GM23338 (cell line): ENCODE data around the gene FBLN2. TPM values are rescaled to one million over a fixed set of nuclear protein-coding genes. Genes with fewer than 3 reads are reported as not detected.

Source experiments
- ATAC-seq: fragments of 200-7000 bp; cut with Tn5 transposase; 3 replicates; pipeline ENCODE4 v1.9.1; 2020
- DNase-seq: peaks from one replicate; pipeline ENCODE4 v3.0.0-alpha.2; 2015; ENCODE audit warnings: low spot score
- H2AFZ ChIP-seq: fragments of 200-600 bp; sonication (generic); 2 replicates; pipeline ENCODE4 v1.8.0; 2016; ENCODE audit warnings: antibody characterized with exemption, mild to moderate bottlenecking, moderate library complexity
- H3F3A ChIP-seq: fragments of 200-600 bp; sonication (generic); replicated peaks from 2 replicates; pipeline ENCODE4 v1.8.0; 2017; ENCODE audit warnings: antibody characterized with exemption, mixed run types, low read depth
- H3K27ac ChIP-seq: fragments of 200-600 bp; sonication (generic); 2 replicates; pipeline ENCODE4 v1.6.1; 2016; ENCODE audit warnings: low read depth
- H3K27me3 ChIP-seq: fragments of 200-600 bp; sonication (generic); 2 replicates; pipeline ENCODE4 v1.8.0; 2016; ENCODE audit warnings: mild to moderate bottlenecking, mixed run types, moderate library complexity; ENCODE audit not compliant: insufficient read depth
- H3K36me3 ChIP-seq: fragments of 200-600 bp; sonication (generic); 2 replicates; pipeline ENCODE4 v1.8.0; 2016; ENCODE audit warnings: mild to moderate bottlenecking; ENCODE audit not compliant: insufficient read depth
- H3K4me1 ChIP-seq: fragments of 200-600 bp; sonication (generic); 2 replicates; pipeline ENCODE4 v1.8.0; 2016; ENCODE audit warnings: mild to moderate bottlenecking, moderate library complexity; ENCODE audit not compliant: insufficient read depth
- H3K4me2 ChIP-seq: fragments of 200-600 bp; sonication (generic); 2 replicates; pipeline ENCODE4 v1.7.1; 2017; ENCODE audit warnings: mixed run types
- H3K4me3 ChIP-seq: fragments of 200-600 bp; sonication (generic); 2 replicates; pipeline ENCODE4 v1.6.1; 2016; ENCODE audit warnings: mixed run types
- H3K79me2 ChIP-seq: fragments of 200-600 bp; sonication (generic); replicated peaks from 2 replicates; pipeline ENCODE4 v1.8.0; 2017; ENCODE audit warnings: mild to moderate bottlenecking; ENCODE audit not compliant: insufficient read depth
- H3K9me2 ChIP-seq: fragments of 200-600 bp; sonication (generic); 2 replicates; pipeline ENCODE4 v1.8.0; 2017; ENCODE audit not compliant: insufficient read depth
- H4K20me1 ChIP-seq: fragments of 200-600 bp; sonication (generic); replicated peaks from 2 replicates; pipeline ENCODE4 v1.8.0; 2017; ENCODE audit warnings: mild to moderate bottlenecking; ENCODE audit not compliant: insufficient read depth
- H3K27ac Mint-ChIP-seq: 2 replicates; pipeline ENCODE4 v1.8.0; 2020; ENCODE audit warnings: inconsistent platforms, mild to moderate bottlenecking, moderate library complexity, mixed read lengths
- H3K27me3 Mint-ChIP-seq: 3 replicates; pipeline ENCODE4 v1.8.0; 2022; ENCODE audit warnings: low read depth, mild to moderate bottlenecking, moderate library complexity, mixed read lengths, inconsistent platforms; ENCODE audit not compliant: insufficient read depth, poor library complexity
- H3K36me3 Mint-ChIP-seq: 3 replicates; pipeline ENCODE4 v1.8.0; 2021; ENCODE audit warnings: low read depth, mild to moderate bottlenecking, inconsistent platforms, moderate library complexity, mixed read lengths
- H3K4me1 Mint-ChIP-seq: 3 replicates; pipeline ENCODE4 v1.8.0; 2020; ENCODE audit warnings: mild to moderate bottlenecking, inconsistent platforms, mixed read lengths
- H3K4me3 Mint-ChIP-seq: 3 replicates; pipeline ENCODE4 v1.8.0; 2021; ENCODE audit warnings: moderate library complexity, mild to moderate bottlenecking, inconsistent platforms, mixed read lengths
- H3K9me3 Mint-ChIP-seq: 3 replicates; pipeline ENCODE4 v1.8.0; 2020; ENCODE audit warnings: moderate library complexity, mild to moderate bottlenecking, inconsistent platforms, mixed read lengths
- EZH2 ChIP-seq: fragments of 200-600 bp; sonication (generic); IDR thresholded peaks from one replicate; pipeline ENCODE4 v1.8.0; 2017; ENCODE audit warnings: antibody characterized with exemption, mild to moderate bottlenecking, low read depth; ENCODE audit not compliant: unreplicated experiment
- JUNB ChIP-seq: IDR thresholded peaks from one replicate; pipeline ENCODE4 v1.6.1; 2016; ENCODE audit warnings: antibody characterized with exemption; ENCODE audit not compliant: unreplicated experiment
- NANOG ChIP-seq: IDR thresholded peaks from 2 replicates; pipeline ENCODE4 v1.6.1; 2016; ENCODE audit warnings: antibody characterized with exemption, borderline replicate concordance
- POLR2AphosphoS5 ChIP-seq: IDR thresholded peaks from 2 replicates; pipeline ENCODE4 v1.6.1; 2016; ENCODE audit warnings: antibody characterized with exemption, low read depth
- STAT1 ChIP-seq: IDR thresholded peaks from one replicate; pipeline ENCODE4 v1.6.1; 2016; ENCODE audit warnings: antibody characterized with exemption; ENCODE audit not compliant: unreplicated experiment
- ZNF114 ChIP-seq: fragments of 250-450 bp; sonication (Bioruptor Pico); IDR thresholded peaks from 2 replicates; pipeline ENCODE4 v1.5.0; 2020; ENCODE audit warnings: mild to moderate bottlenecking, moderate library complexity
- polyA plus RNA-seq: library from polyadenylated mRNA; unstranded; fragments of >200 nt; fragmentation: Nextera tagmentation; extraction: Ambion mirVana; gene quantifications from 2 replicates; pipeline ENCODE4 v1.2.1, GENCODE V29; 2016
- total RNA-seq: library from RNA; depleted of rRNA; stranded (reverse); fragments of >200 nt; shearing (Covaris generic); gene quantifications from 2 replicates; pipeline ENCODE4 v1.2.3, GENCODE V29; 2014
- TF ChIP-seq, protein P1 (sequence below): fragments of 250-450 bp; sonication (Bioruptor Pico); IDR thresholded peaks from 2 replicates; pipeline ENCODE4 v1.5.0; 2020; ENCODE audit warnings: mild to moderate bottlenecking, moderate library complexity
- TF ChIP-seq, protein P2 (sequence below), 2 experiments: fragments of 200-600 bp in 1 of 2; sonication (generic) in 1 of 2; conservative IDR thresholded peaks; 2 replicates each; pipeline versions ENCODE4 v1.5.1 to v1.6.1; 2016 to 2017; ENCODE audit warnings: antibody characterized with exemption in 2 of 2, low read depth in 2 of 2, mild to moderate bottlenecking in 2 of 2, moderate library complexity in 1 of 2

FBLN2 gene
- total and polyA plus RNA-seq, 2 experiments from 2014 or later: 18.8 to 26.8 TPM

DNA sequence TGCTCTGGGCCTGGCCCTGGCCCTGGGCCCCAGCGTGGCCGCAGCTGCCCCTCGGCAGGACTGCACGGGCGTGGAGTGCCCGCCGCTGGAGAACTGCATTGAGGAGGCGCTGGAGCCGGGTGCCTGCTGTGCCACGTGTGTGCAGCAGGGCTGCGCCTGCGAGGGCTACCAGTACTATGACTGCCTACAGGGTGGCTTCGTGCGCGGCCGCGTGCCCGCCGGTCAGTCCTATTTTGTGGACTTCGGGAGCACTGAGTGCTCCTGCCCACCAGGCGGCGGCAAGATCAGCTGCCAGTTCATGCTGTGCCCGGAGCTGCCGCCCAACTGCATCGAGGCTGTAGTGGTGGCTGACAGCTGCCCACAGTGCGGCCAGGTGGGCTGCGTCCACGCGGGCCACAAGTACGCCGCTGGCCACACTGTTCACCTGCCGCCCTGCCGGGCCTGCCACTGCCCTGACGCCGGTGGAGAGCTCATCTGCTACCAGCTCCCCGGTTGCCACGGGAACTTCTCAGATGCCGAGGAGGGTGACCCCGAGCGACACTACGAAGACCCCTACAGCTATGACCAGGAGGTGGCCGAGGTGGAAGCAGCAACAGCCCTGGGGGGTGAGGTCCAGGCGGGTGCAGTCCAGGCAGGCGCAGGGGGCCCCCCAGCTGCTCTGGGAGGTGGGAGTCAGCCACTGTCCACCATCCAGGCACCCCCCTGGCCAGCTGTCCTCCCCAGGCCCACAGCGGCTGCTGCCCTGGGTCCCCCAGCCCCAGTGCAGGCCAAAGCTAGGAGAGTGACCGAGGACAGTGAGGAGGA lies 21.7 kb downstream of the FBLN2 start:
- Histone ChIP-seq H3K4me1 (no peaks in the 10 kb centered on the region), H3K79me2 (no peaks in the 10 kb centered on the region), H3F3A (no peaks in the 10 kb centered on the region), H2AFZ (no peak overlapping the region), H3K4me2 (no peak overlapping the region), H3K36me3 (no peaks in the 10 kb centered on the region), H3K27ac (no peak overlapping the region), H3K9me2 (no peaks in the 10 kb centered on the region), H3K4me3 (no peak overlapping the region), H4K20me1 (no peaks in the 10 kb centered on the region), H3K27me3 (no peaks in the 10 kb centered on the region)
- Mint-ChIP-seq H3K9me3 (no peaks in the 10 kb centered on the region), H3K4me1 (peaks cover 16% of the 10 kb centered on the region), H3K4me3 (no peak overlapping the region), H3K27ac (no peak overlapping the region), H3K27me3 (peaks cover 10% of the 10 kb centered on the region), H3K36me3 (no peaks in the 10 kb centered on the region)
- ATAC-seq (peak; percentile 12; the same call in 2 of the 3 replicates), DNase-seq (no peak)
- TF ChIP-seq STAT1 (no peak), POLR2AphosphoS5 (no peak), ZNF114 (no peak), JUNB (no peak), NANOG (no peak), EZH2 (no peak)
- TF ChIP-seq, protein P1, sequence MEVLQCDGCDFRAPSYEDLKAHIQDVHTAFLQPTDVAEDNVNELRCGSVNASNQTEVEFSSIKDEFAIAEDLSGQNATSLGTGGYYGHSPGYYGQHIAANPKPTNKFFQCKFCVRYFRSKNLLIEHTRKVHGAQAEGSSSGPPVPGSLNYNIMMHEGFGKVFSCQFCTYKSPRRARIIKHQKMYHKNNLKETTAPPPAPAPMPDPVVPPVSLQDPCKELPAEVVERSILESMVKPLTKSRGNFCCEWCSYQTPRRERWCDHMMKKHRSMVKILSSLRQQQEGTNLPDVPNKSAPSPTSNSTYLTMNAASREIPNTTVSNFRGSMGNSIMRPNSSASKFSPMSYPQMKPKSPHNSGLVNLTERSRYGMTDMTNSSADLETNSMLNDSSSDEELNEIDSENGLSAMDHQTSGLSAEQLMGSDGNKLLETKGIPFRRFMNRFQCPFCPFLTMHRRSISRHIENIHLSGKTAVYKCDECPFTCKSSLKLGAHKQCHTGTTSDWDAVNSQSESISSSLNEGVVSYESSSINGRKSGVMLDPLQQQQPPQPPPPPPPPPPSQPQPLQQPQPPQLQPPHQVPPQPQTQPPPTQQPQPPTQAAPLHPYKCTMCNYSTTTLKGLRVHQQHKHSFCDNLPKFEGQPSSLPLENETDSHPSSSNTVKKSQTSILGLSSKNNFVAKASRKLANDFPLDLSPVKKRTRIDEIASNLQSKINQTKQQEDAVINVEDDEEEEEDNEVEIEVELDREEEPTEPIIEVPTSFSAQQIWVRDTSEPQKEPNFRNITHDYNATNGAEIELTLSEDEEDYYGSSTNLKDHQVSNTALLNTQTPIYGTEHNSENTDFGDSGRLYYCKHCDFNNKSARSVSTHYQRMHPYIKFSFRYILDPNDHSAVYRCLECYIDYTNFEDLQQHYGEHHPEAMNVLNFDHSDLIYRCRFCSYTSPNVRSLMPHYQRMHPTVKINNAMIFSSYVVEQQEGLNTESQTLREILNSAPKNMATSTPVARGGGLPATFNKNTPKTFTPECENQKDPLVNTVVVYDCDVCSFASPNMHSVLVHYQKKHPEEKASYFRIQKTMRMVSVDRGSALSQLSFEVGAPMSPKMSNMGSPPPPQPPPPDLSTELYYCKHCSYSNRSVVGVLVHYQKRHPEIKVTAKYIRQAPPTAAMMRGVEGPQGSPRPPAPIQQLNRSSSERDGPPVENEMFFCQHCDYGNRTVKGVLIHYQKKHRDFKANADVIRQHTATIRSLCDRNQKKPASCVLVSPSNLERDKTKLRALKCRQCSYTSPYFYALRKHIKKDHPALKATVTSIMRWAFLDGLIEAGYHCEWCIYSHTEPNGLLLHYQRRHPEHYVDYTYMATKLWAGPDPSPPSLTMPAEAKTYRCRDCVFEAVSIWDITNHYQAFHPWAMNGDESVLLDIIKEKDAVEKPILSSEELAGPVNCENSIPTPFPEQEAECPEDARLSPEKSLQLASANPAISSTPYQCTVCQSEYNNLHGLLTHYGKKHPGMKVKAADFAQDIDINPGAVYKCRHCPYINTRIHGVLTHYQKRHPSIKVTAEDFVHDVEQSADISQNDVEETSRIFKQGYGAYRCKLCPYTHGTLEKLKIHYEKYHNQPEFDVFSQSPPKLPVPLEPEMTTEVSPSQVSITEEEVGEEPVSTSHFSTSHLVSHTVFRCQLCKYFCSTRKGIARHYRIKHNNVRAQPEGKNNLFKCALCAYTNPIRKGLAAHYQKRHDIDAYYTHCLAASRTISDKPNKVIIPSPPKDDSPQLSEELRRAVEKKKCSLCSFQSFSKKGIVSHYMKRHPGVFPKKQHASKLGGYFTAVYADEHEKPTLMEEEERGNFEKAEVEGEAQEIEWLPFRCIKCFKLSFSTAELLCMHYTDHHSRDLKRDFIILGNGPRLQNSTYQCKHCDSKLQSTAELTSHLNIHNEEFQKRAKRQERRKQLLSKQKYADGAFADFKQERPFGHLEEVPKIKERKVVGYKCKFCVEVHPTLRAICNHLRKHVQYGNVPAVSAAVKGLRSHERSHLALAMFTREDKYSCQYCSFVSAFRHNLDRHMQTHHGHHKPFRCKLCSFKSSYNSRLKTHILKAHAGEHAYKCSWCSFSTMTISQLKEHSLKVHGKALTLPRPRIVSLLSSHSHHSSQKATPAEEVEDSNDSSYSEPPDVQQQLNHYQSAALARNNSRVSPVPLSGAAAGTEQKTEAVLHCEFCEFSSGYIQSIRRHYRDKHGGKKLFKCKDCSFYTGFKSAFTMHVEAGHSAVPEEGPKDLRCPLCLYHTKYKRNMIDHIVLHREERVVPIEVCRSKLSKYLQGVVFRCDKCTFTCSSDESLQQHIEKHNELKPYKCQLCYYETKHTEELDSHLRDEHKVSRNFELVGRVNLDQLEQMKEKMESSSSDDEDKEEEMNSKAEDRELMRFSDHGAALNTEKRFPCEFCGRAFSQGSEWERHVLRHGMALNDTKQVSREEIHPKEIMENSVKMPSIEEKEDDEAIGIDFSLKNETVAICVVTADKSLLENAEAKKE: no peak
- TF ChIP-seq, protein P2, sequence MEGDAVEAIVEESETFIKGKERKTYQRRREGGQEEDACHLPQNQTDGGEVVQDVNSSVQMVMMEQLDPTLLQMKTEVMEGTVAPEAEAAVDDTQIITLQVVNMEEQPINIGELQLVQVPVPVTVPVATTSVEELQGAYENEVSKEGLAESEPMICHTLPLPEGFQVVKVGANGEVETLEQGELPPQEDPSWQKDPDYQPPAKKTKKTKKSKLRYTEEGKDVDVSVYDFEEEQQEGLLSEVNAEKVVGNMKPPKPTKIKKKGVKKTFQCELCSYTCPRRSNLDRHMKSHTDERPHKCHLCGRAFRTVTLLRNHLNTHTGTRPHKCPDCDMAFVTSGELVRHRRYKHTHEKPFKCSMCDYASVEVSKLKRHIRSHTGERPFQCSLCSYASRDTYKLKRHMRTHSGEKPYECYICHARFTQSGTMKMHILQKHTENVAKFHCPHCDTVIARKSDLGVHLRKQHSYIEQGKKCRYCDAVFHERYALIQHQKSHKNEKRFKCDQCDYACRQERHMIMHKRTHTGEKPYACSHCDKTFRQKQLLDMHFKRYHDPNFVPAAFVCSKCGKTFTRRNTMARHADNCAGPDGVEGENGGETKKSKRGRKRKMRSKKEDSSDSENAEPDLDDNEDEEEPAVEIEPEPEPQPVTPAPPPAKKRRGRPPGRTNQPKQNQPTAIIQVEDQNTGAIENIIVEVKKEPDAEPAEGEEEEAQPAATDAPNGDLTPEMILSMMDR (conservative IDR thresholded peaks at IDR 0.05; ENCODE audit: low read depth in 2 of 2): peak in 1 of 2 experiments; percentile 23; a peak in 1 of 4 replicates
